Astrocyte of the cerebellum (primary cell): ENCODE data around the gene ABLIM1.

Experiments used
- DNase-seq: peaks from one replicate; pipeline ENCODE4 v3.0.0-alpha.2; 2011; ENCODE audit warnings: low read depth
- H3K4me3 ChIP-seq: 2 replicates; pipeline ENCODE4 v1.5.1; 2011; ENCODE audit warnings: mild to moderate bottlenecking, low read depth, low read length, moderate library complexity
- CTCF ChIP-seq: IDR thresholded peaks from 2 replicates; pipeline ENCODE4 v1.5.1; 2012; ENCODE audit warnings: low read length, low read depth, moderate library complexity, mild to moderate bottlenecking; ENCODE audit errors: missing control alignments
- in situ Hi-C: cut with HindIII; loops from 2 replicates; pipeline ENCODE4 v1.10.0; 2017; ENCODE audit warnings: low sequenced_read_pairs

ABLIM1 gene

GRCh38 chr10:114605155-114605797, 52.8 kb downstream of the ABLIM1 start:
- no peak overlapping the region for H3K4me3 ChIP-seq
- no peak for DNase-seq
- in situ Hi-C loops: no loop called here
- no peak for TF ChIP-seq CTCF

GRCh38 chr10:114604357-114605130, 53.5 kb downstream of the ABLIM1 start:
- in situ Hi-C loops: no loop called here
- no peak overlapping the region for H3K4me3 ChIP-seq
- no peak for DNase-seq
- TF ChIP-seq CTCF: no peak

- DNase-seq: no peak
- in situ Hi-C loops: no loop called here
- H3K4me3 ChIP-seq: no peak overlapping the region
- TF ChIP-seq CTCF: no peak
These were observed 54.1 kb downstream of the ABLIM1 start for GRCh38 chr10:114603948-114604347.

- DNase-seq: no peak
These were observed 54.8 kb downstream of the ABLIM1 start for GRCh38 chr10:114603303-114603702.

GRCh38 chr10:114600057-114600456, 58.0 kb downstream of the ABLIM1 start:
- no peak overlapping the region for H3K4me3 ChIP-seq
- DNase-seq: no peak
- in situ Hi-C loops: no loop called here
- TF ChIP-seq CTCF: no peak

More at GRCh38 chr10:114603303-114603702, 54.8 kb downstream of the ABLIM1 start:
- no peak overlapping the region for H3K4me3 ChIP-seq
- in situ Hi-C loops: no loop called here
- no peak for TF ChIP-seq CTCF

- in situ Hi-C loops: no loop called here
- no peak for DNase-seq
- TF ChIP-seq CTCF: no peak
- H3K4me3 ChIP-seq: no peak overlapping the region
These were observed 61.3 kb downstream of the ABLIM1 start for GRCh38 chr10:114596793-114597192.
